Gastroesophageal sphincter (tissue), 3 donors: Measurements from ENCODE around the gene PATJ.

Experiments
- CTCF ChIP-seq, 4 experiments: fragments of 200-600 bp in 2 of 4; fragments of 450-650 bp in 2 of 4; sonication (generic) in 1 of 4; IDR thresholded peaks; one replicate each; pipeline ENCODE4 v1.5.1; 2017 to 2019; ENCODE audit warnings: antibody characterized with exemption in 4 of 4, mild to moderate bottlenecking in 2 of 4, moderate library complexity in 2 of 4
- POLR2A ChIP-seq, 2 donors: fragments of 450-650 bp; IDR thresholded peaks; one replicate each; pipeline ENCODE4 v1.6.1; 2017; ENCODE audit warnings: antibody characterized with exemption in 2 of 2, mild to moderate bottlenecking in 2 of 2, moderate library complexity in 1 of 2

GRCh38 chr1:62029704-62030103 is 287.4 kb downstream of the PATJ start:
- TF ChIP-seq CTCF (IDR thresholded peaks at IDR 0.05) (no peak), POLR2A (IDR thresholded peaks at IDR 0.05) (no peak)
